Progenitor cell of endocrine pancreas (in vitro differentiated cells): ENCODE results near the gene CHN2. TPM values are rescaled to one million over a fixed set of nuclear protein-coding genes. Genes with fewer than 3 reads are reported as not detected.
A peak's percentile ranks its signal among the peaks of the same experiment; 100 is the strongest.

Source experiments
- DNase-seq: peaks from one replicate; pipeline ENCODE4 v3.0.0; 2021; ENCODE audit warnings: low spot score; ENCODE audit not compliant: unreplicated experiment
- H3K27ac Mint-ChIP-seq: 2 replicates; pipeline ENCODE4 v1.8.0; 2021; ENCODE audit warnings: mild to moderate bottlenecking, moderate library complexity, mixed read lengths
- H3K27me3 Mint-ChIP-seq: 2 replicates; pipeline ENCODE4 v1.8.0; 2021; ENCODE audit warnings: mixed read lengths
- H3K36me3 Mint-ChIP-seq: 2 replicates; pipeline ENCODE4 v1.8.0; 2022; ENCODE audit warnings: mixed read lengths; ENCODE audit not compliant: insufficient read depth
- H3K4me1 Mint-ChIP-seq: 2 replicates; pipeline ENCODE4 v1.8.0; 2021; ENCODE audit warnings: low read depth, mixed read lengths
- H3K4me3 Mint-ChIP-seq: 2 replicates; pipeline ENCODE4 v1.8.0; 2021; ENCODE audit warnings: low read depth, mild to moderate bottlenecking, moderate library complexity, mixed read lengths
- H3K9me3 Mint-ChIP-seq: 2 replicates; pipeline ENCODE4 v1.8.0; 2021; ENCODE audit warnings: low read depth, mixed read lengths
- CTCF ChIP-seq: fragments of 200-600 bp; sonication (generic); IDR thresholded peaks from one replicate; pipeline ENCODE4 v1.5.0; 2021; ENCODE audit warnings: antibody characterized with exemption, mild to moderate bottlenecking; ENCODE audit not compliant: unreplicated experiment
- total RNA-seq: library from RNA; stranded (reverse); gene quantifications from 2 replicates; pipeline ENCODE4 v1.2.1, GENCODE V29; 2021

Gene CHN2
- total RNA-seq, 1 donor from 2014 or later: 22.0 TPM

GRCh38 chr7:29485339-29486190, 291.0 kb downstream of the CHN2 start:
- H3K27ac Mint-ChIP-seq: peak overlapping the region; percentile 78

GRCh38 chr7:29486191-29486700, 291.7 kb downstream of the CHN2 start:
- no peak overlapping the region for H3K27ac Mint-ChIP-seq
- H3K27me3 Mint-ChIP-seq: no peaks in the 10 kb centered on the region
- no peak for DNase-seq
- H3K4me1 Mint-ChIP-seq: peaks cover 56% of the 10 kb centered on the region
- no peak for TF ChIP-seq CTCF
- no peaks in the 10 kb centered on the region for H3K36me3 Mint-ChIP-seq
- H3K4me3 Mint-ChIP-seq: no peak overlapping the region
- no peaks in the 10 kb centered on the region for H3K9me3 Mint-ChIP-seq

More at GRCh38 chr7:29485339-29486190, 291.0 kb downstream of the CHN2 start:
- no peak for DNase-seq
- Mint-ChIP-seq H3K9me3 (no peaks in the 10 kb centered on the region), H3K36me3 (no peaks in the 10 kb centered on the region), H3K27me3 (no peaks in the 10 kb centered on the region), H3K4me1 (peaks cover 61% of the 10 kb centered on the region), H3K4me3 (no peak overlapping the region)
- TF ChIP-seq CTCF: no peak

- no peak for DNase-seq
- no peaks in the 10 kb centered on the region for H3K36me3 Mint-ChIP-seq
- H3K9me3 Mint-ChIP-seq: no peaks in the 10 kb centered on the region
- no peaks in the 10 kb centered on the region for H3K27me3 Mint-ChIP-seq
- TF ChIP-seq CTCF: no peak
- H3K4me3 Mint-ChIP-seq: no peak overlapping the region
- peaks cover 49% of the 10 kb centered on the region for H3K4me1 Mint-ChIP-seq
- H3K27ac Mint-ChIP-seq: no peak overlapping the region
These were observed 292.8 kb downstream of the CHN2 start for GRCh38 chr7:29487424-29487823.

- DNase-seq: no peak
- no peaks in the 10 kb centered on the region for H3K27me3 Mint-ChIP-seq
- no peaks in the 10 kb centered on the region for H3K36me3 Mint-ChIP-seq
- H3K4me1 Mint-ChIP-seq: peaks cover 47% of the 10 kb centered on the region
- no peak overlapping the region for H3K27ac Mint-ChIP-seq
- no peaks in the 10 kb centered on the region for H3K9me3 Mint-ChIP-seq
- H3K4me3 Mint-ChIP-seq: no peak overlapping the region
- no peak for TF ChIP-seq CTCF
These were observed 293.8 kb downstream of the CHN2 start for GRCh38 chr7:29488203-29488970.

GRCh38 chr7:29488977-29489376, 294.4 kb downstream of the CHN2 start:
- TF ChIP-seq CTCF: no peak
- Mint-ChIP-seq H3K27me3 (no peaks in the 10 kb centered on the region), H3K27ac (no peak overlapping the region), H3K36me3 (no peaks in the 10 kb centered on the region), H3K4me3 (no peak overlapping the region), H3K4me1 (peaks cover 46% of the 10 kb centered on the region), H3K9me3 (no peaks in the 10 kb centered on the region)
- DNase-seq: no peak
